ENCODE results near the gene BRD4.

Gene BRD4

DNA sequence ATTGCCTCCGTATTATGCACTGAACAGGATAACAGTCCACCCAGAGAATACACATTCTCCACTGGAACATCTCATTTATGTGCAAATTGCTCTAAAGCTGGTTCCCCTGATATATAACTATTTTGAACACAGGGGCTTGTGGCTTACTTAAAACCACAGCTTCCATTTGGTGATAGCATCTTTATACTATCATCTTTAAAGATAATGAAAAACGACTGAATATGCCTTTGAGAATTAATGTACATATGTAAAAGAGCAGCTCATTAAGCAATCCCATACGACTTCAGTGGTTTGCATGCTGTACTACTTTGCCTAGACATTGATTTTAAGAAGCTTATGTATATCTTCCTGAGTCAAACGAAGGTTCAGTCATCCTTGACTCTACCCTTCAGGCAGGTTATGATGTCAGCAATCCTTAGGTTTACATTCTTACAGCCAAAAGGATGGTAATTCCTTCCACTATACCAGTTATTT lies 40.8 kb downstream of the BRD4 start:
- CTCF ChIA-PET: interaction anchor here (1.0 to 1.5 kb wide), 4 partner anchors 9 to 41 kb away, joined by 3 to 5 read pairs (median 4); no protein-coding TSS in a partner anchor
- POLR2A ChIA-PET: interaction anchor here (1.4 kb wide), 1 partner anchor 43 kb away, joined by 5 read pairs; no protein-coding TSS in a partner anchor
- Histone ChIP-seq H3K9me3 (ENCODE audit: control extremely low read depth in 1 of 5, control insufficient read depth in 4 of 5, insufficient read depth in 2 of 5, low read depth in 1 of 5, low read length in 4 of 5) (no peaks in the 10 kb centered on the region), H3K27ac (ENCODE audit: insufficient read depth in 1 of 2, low read depth in 1 of 2, low read length in 2 of 2, poor library complexity in 1 of 2, severe bottlenecking in 2 of 2) (peak overlapping the region in 1 of 2 experiments; percentile 50), H3K36me3 (ENCODE audit: control insufficient read depth in 4 of 4, insufficient read depth in 4 of 4, low read length in 3 of 4) (peaks cover 0 to 19% (median 2%) of the 10 kb centered on the region in 4 experiments), H3K4me3 (ENCODE audit: control insufficient read depth in 1 of 7, extremely low read depth in 1 of 7, insufficient read depth in 4 of 7, low read depth in 2 of 7, low read length in 6 of 7) (no peak overlapping the region), H3K27me3 (replicated peaks in 2 of 5; ENCODE audit: control insufficient read depth in 4 of 5, insufficient read depth in 5 of 5, low read length in 4 of 5) (no peaks in the 10 kb centered on the region), H3K4me1 (ENCODE audit: control extremely low read depth in 1 of 4, control insufficient read depth in 4 of 4, insufficient read depth in 4 of 4, low read length in 3 of 4) (peaks cover 46 to 87% (median 81%) of the 10 kb centered on the region in 4 experiments)
- DNase-seq: peak in 2 of 3 donors; percentile 36 to 50
- WGBS (ENCODE audit: insufficient coverage): 23% methylated on average over 3 of the region's 4 CpGs

DNA sequence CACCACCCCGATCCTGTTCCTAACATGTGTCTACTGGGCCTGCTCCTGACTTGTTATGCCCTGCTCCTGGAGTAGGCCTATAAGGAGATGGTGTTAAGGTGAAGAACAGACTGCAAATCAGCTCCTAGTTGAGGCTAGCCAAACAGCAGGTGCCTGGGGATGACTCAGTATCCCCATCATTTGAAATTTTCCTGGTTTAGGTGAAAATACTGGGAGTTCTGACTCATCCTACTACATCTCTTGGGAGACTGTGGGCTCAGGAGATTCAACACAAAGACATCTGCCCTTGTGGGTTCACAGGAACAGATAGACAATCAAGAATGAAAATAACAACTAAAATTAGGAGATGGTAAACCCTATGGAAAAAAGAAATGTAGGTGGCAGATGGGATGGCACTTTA lies 41.2 kb downstream of the BRD4 start:
- ChIA-PET CTCF (interaction anchor here (1.0 to 1.3 kb wide), 3 partner anchors 8 to 25 kb away, joined by 3 to 5 read pairs (median 4); no protein-coding TSS in a partner anchor), POLR2A (interaction anchor here (1.4 kb wide), 1 partner anchor 43 kb away, joined by 5 read pairs; no protein-coding TSS in a partner anchor)
- Histone ChIP-seq H3K4me3 (ENCODE audit: control insufficient read depth in 1 of 7, extremely low read depth in 1 of 7, insufficient read depth in 4 of 7, low read depth in 2 of 7, low read length in 6 of 7) (peak overlapping the region in 1 of 7 experiments; percentile 52), H3K9me3 (ENCODE audit: control extremely low read depth in 1 of 5, control insufficient read depth in 4 of 5, insufficient read depth in 2 of 5, low read depth in 1 of 5, low read length in 4 of 5) (no peaks in the 10 kb centered on the region), H3K27ac (ENCODE audit: insufficient read depth in 1 of 2, low read depth in 1 of 2, low read length in 2 of 2, poor library complexity in 1 of 2, severe bottlenecking in 2 of 2) (peak overlapping the region in 1 of 2 experiments; percentile 50), H3K27me3 (replicated peaks in 2 of 5; ENCODE audit: control insufficient read depth in 4 of 5, insufficient read depth in 5 of 5, low read length in 4 of 5) (no peaks in the 10 kb centered on the region), H3K4me1 (ENCODE audit: control extremely low read depth in 1 of 4, control insufficient read depth in 4 of 4, insufficient read depth in 4 of 4, low read length in 3 of 4) (peaks cover 43 to 87% (median 80%) of the 10 kb centered on the region in 4 experiments), H3K36me3 (ENCODE audit: control insufficient read depth in 4 of 4, insufficient read depth in 4 of 4, low read length in 3 of 4) (peaks cover 0 to 16% (median 0%) of the 10 kb centered on the region in 4 experiments)
- no CpG with 5 or more reads among the region's 1 CpG for WGBS (ENCODE audit: insufficient coverage)
- DNase-seq: no peak

DNA sequence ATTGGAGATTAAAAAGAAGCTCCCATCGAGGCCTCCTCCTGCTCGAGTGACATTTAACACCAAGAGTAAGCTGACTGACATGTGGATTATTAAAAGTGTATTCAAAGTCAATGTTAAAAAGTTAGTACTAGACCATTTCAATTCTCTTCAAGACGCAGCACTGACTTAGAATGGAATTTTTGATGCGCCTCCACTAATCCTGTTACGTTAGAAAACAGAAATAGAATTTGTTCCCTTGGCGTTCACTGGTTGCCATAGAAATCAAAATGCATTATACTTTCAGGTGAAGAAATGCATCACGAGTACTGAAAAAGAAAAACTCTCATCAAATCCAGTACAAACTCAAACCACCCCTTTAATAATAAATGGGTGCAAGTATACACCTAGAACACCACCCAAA lies 42.2 kb downstream of the BRD4 start:
- WGBS (ENCODE audit: insufficient coverage): 86% methylated on average over 6 of the region's 7 CpGs
- Histone ChIP-seq H3K4me3 (ENCODE audit: control insufficient read depth in 1 of 7, extremely low read depth in 1 of 7, insufficient read depth in 4 of 7, low read depth in 2 of 7, low read length in 6 of 7) (peak overlapping the region in 1 of 7 experiments; percentile 26), H3K27me3 (replicated peaks in 2 of 5; ENCODE audit: control insufficient read depth in 4 of 5, insufficient read depth in 5 of 5, low read length in 4 of 5) (no peaks in the 10 kb centered on the region), H3K9me3 (ENCODE audit: control extremely low read depth in 1 of 5, control insufficient read depth in 4 of 5, insufficient read depth in 2 of 5, low read depth in 1 of 5, low read length in 4 of 5) (no peaks in the 10 kb centered on the region), H3K4me1 (ENCODE audit: control extremely low read depth in 1 of 4, control insufficient read depth in 4 of 4, insufficient read depth in 4 of 4, low read length in 3 of 4) (peaks cover 43 to 94% (median 83%) of the 10 kb centered on the region in 4 experiments), H3K36me3 (ENCODE audit: control insufficient read depth in 4 of 4, insufficient read depth in 4 of 4, low read length in 3 of 4) (peaks cover 0 to 11% (median 0%) of the 10 kb centered on the region in 4 experiments), H3K27ac (ENCODE audit: insufficient read depth in 1 of 2, low read depth in 1 of 2, low read length in 2 of 2, poor library complexity in 1 of 2, severe bottlenecking in 2 of 2) (no peak overlapping the region)
- DNase-seq: no peak
- ChIA-PET POLR2A (interaction anchor here (0.6 kb wide), 1 partner anchor 41 kb away, joined by 3 read pairs; no protein-coding TSS in a partner anchor), CTCF (interaction anchor here (0.8 to 2.0 kb wide), 4 partner anchors 10 to 24 kb away, joined by 3 to 6 read pairs (median 4); no protein-coding TSS in a partner anchor)

DNA sequence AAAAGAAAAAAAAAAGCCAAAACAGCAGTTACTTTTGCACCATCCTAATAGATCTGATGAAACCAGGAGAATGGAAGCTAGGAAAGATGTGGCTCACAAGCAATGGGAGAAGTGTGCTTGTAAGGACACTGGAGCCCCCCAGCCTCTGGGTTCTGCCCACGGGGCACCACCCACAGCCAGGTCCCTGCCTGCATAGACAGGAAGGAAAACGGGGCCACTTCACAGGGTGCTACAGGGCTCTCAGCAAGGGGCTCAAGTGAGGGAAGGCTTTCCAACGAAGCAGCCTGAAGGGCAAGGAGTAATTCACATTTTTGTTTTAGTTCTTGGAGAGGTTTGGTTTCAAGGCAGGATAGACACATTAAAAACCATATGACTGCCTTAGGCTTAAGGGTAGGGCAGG lies 42.7 kb downstream of the BRD4 start:
- no peak overlapping the region for H3K27ac ChIP-seq (ENCODE audit: insufficient read depth in 1 of 2, low read depth in 1 of 2, low read length in 2 of 2, poor library complexity in 1 of 2, severe bottlenecking in 2 of 2)

DNA sequence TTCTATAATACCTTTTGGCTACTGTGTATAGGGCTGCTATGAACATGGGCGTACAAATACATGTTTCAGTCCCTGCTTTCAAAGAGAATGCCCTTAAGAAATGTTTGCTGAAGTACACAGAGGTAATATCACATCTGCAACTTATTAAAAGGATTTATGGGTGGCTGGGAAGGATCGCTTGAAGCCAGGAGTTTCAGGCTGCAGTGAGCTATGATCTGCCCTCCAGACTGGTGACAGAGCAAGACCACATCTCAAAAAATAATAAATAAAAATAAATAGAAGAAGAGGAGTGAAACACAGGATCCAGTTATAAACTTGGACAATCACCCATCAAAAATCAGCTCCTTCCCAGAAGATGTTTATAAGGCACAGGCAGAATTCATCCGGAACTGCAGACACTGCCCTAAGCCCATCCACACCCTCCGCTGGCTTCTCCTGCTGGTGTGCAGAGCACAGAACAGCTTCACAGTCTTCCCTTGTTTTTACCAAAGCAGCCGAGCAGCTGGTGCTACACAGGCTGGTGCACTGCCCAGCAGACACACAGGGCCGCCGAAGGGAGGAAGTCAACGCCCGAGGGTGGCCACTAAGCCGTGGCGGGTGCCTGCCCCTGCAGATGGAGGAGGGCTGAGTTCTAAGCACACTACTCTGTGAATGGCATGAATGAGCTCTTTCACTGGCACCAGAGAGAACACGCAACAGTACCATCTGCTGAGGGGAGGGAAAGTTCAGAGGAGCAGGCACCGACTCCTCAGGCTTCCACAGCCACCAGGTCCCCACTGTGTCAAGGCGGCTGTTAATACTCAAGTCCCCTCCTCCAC lies 44.0 kb downstream of the BRD4 start:
- 40% methylated on average over 12 of the region's 14 CpGs for WGBS (ENCODE audit: insufficient coverage)
- H3K4me1 ChIP-seq (ENCODE audit: control extremely low read depth in 1 of 4, control insufficient read depth in 4 of 4, insufficient read depth in 4 of 4, low read length in 3 of 4): peaks cover 40 to 93% (median 83%) of the 10 kb centered on the region in 4 experiments
- POLR2A ChIA-PET: interaction anchor here (1.2 kb wide), 2 partner anchors 9 to 16 kb away, joined by 5 to 6 read pairs; no protein-coding TSS in a partner anchor

More for the DNA sequence above, 42.7 kb downstream of the BRD4 start:
- 6% methylated on average over 3 of the region's 3 CpGs for WGBS (ENCODE audit: insufficient coverage)
- Histone ChIP-seq H3K9me3 (ENCODE audit: control extremely low read depth in 1 of 5, control insufficient read depth in 4 of 5, insufficient read depth in 2 of 5, low read depth in 1 of 5, low read length in 4 of 5) (no peaks in the 10 kb centered on the region), H3K4me1 (ENCODE audit: control extremely low read depth in 1 of 4, control insufficient read depth in 4 of 4, insufficient read depth in 4 of 4, low read length in 3 of 4) (peaks cover 43 to 94% (median 85%) of the 10 kb centered on the region in 4 experiments), H3K4me3 (ENCODE audit: control insufficient read depth in 1 of 7, extremely low read depth in 1 of 7, insufficient read depth in 4 of 7, low read depth in 2 of 7, low read length in 6 of 7) (peak overlapping the region in 2 of 7 experiments; percentile 14 to 26), H3K27me3 (replicated peaks in 2 of 5; ENCODE audit: control insufficient read depth in 4 of 5, insufficient read depth in 5 of 5, low read length in 4 of 5) (no peaks in the 10 kb centered on the region), H3K36me3 (ENCODE audit: control insufficient read depth in 4 of 4, insufficient read depth in 4 of 4, low read length in 3 of 4) (peaks cover 0 to 7% (median 0%) of the 10 kb centered on the region in 4 experiments)
- CTCF ChIA-PET: interaction anchor here (0.8 to 2.0 kb wide), 5 partner anchors 8 to 89 kb away, joined by 3 to 9 read pairs (median 5); no protein-coding TSS in a partner anchor
- POLR2A ChIA-PET: interaction anchor here (1.2 kb wide), 1 partner anchor 14 kb away, joined by 6 read pairs; no protein-coding TSS in a partner anchor
- DNase-seq: no peak

DNA sequence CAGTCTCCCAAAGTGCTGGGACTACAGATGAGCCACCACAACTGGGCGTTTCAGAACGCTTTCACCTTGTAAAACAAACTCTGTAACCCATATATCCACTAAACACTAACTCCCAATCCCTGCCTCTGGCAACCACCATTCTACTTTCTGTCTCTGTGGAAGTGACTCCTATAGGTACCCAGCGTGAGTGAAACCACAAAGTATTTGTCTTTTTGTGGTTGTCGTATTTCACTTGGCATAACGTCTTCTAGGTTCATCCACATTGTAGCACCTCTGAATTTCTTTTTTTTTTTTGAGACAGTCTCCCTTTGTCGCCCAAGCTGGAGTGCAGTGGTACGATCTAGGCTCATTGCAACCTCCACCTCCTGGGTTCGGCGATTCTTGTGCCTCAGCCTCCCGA lies 44.8 kb downstream of the BRD4 start:
- POLR2A ChIA-PET: interaction anchor here (1.2 kb wide), 1 partner anchor 9 kb away, joined by 5 read pairs; no protein-coding TSS in a partner anchor
- Histone ChIP-seq H3K9me3 (ENCODE audit: control extremely low read depth in 1 of 5, control insufficient read depth in 4 of 5, insufficient read depth in 2 of 5, low read depth in 1 of 5, low read length in 4 of 5) (no peaks in the 10 kb centered on the region), H3K4me1 (ENCODE audit: control extremely low read depth in 1 of 4, control insufficient read depth in 4 of 4, insufficient read depth in 4 of 4, low read length in 3 of 4) (peaks cover 45 to 93% (median 81%) of the 10 kb centered on the region in 4 experiments), H3K27ac (ENCODE audit: insufficient read depth in 1 of 2, low read depth in 1 of 2, low read length in 2 of 2, poor library complexity in 1 of 2, severe bottlenecking in 2 of 2) (no peak overlapping the region), H3K4me3 (ENCODE audit: control insufficient read depth in 1 of 7, extremely low read depth in 1 of 7, insufficient read depth in 4 of 7, low read depth in 2 of 7, low read length in 6 of 7) (no peak overlapping the region), H3K36me3 (ENCODE audit: control insufficient read depth in 4 of 4, insufficient read depth in 4 of 4, low read length in 3 of 4) (peaks cover 0 to 4% (median 0%) of the 10 kb centered on the region in 4 experiments), H3K27me3 (replicated peaks in 2 of 5; ENCODE audit: control insufficient read depth in 4 of 5, insufficient read depth in 5 of 5, low read length in 4 of 5) (no peaks in the 10 kb centered on the region)
- CTCF ChIA-PET: interaction anchor here (1.1 to 1.6 kb wide), 3 partner anchors 13 to 46 kb away, joined by 3 to 8 read pairs (median 4); no protein-coding TSS in a partner anchor
- no peak for DNase-seq
- 81% methylated on average over 9 of the region's 10 CpGs for WGBS (ENCODE audit: insufficient coverage)

More for the DNA sequence above, 44.0 kb downstream of the BRD4 start:
- no peaks in the 10 kb centered on the region for H3K9me3 ChIP-seq (ENCODE audit: control extremely low read depth in 1 of 5, control insufficient read depth in 4 of 5, insufficient read depth in 2 of 5, low read depth in 1 of 5, low read length in 4 of 5)
- CTCF ChIA-PET: interaction anchor here (1.1 to 2.0 kb wide), 9 partner anchors 9 to 90 kb away, joined by 3 to 9 read pairs (median 5); no protein-coding TSS in a partner anchor
- no peak overlapping the region for H3K27ac ChIP-seq (ENCODE audit: insufficient read depth in 1 of 2, low read depth in 1 of 2, low read length in 2 of 2, poor library complexity in 1 of 2, severe bottlenecking in 2 of 2)
- DNase-seq: peak in 2 of 3 donors; percentile 52 to 62
- H3K27me3 ChIP-seq (replicated peaks in 2 of 5; ENCODE audit: control insufficient read depth in 4 of 5, insufficient read depth in 5 of 5, low read length in 4 of 5): no peaks in the 10 kb centered on the region
- no peak overlapping the region for H3K4me3 ChIP-seq (ENCODE audit: control insufficient read depth in 1 of 7, extremely low read depth in 1 of 7, insufficient read depth in 4 of 7, low read depth in 2 of 7, low read length in 6 of 7)
- peaks cover 0 to 4% (median 0%) of the 10 kb centered on the region in 4 experiments for H3K36me3 ChIP-seq (ENCODE audit: control insufficient read depth in 4 of 4, insufficient read depth in 4 of 4, low read length in 3 of 4)
